H1 (cell line): ENCODE measurements around the gene SLC25A11. TPM values are rescaled to one million over a fixed set of nuclear protein-coding genes. Genes with fewer than 3 reads are reported as not detected.

Source experiments
- CTCF ChIA-PET: fragments of 300-600 bp; sonication (Branson Sonifier 250); formaldehyde crosslinking; loops from one replicate; lab custom pipeline; 2021; ENCODE audit not compliant: partially characterized antibody; lab: Charles Lee
- POLR2A ChIA-PET: fragments of 300-600 bp; sonication (Branson Sonifier 250); formaldehyde crosslinking; loops from one replicate; lab custom pipeline; 2021; ENCODE audit warnings: inconsistent platforms; ENCODE audit not compliant: partially characterized antibody; lab: Charles Lee
- DNase-seq, 2 experiments: peaks; one replicate each; pipeline versions ENCODE4 v3.0.0 to v3.0.0-alpha.2; 2010 to 2022; ENCODE audit warnings: low spot score in 2 of 2, low read depth in 1 of 2, mixed read lengths in 1 of 2
- FAIRE-seq: peaks from 2 replicates; lab custom pipeline; 2011; peaks lifted over from hg19 to GRCh38; lab: Jason Lieb, UNC
- H2AFZ ChIP-seq: 2 replicates; pipeline ENCODE4 v1.8.1; 2012; ENCODE audit warnings: low read length, inconsistent platforms
- H2AK5ac ChIP-seq: 2 replicates; pipeline ENCODE4 v1.6.1; 2013; ENCODE audit warnings: low read depth, low read length
- H2BK120ac ChIP-seq: replicated peaks from 2 replicates; pipeline ENCODE3; 2013; ENCODE audit warnings: low read depth, low read length, inconsistent platforms
- H2BK12ac ChIP-seq: 2 replicates; pipeline ENCODE4 v1.6.1; 2013; ENCODE audit warnings: low read depth, low read length
- H2BK15ac ChIP-seq: 2 replicates; pipeline ENCODE4 v1.6.1; 2013; ENCODE audit warnings: low read length
- H2BK20ac ChIP-seq: 2 replicates; pipeline ENCODE4 v1.6.1; 2013; ENCODE audit warnings: low read length
- H2BK5ac ChIP-seq: 2 replicates; pipeline ENCODE4 v1.6.1; 2013; ENCODE audit warnings: low read depth, low read length
- H3K14ac ChIP-seq: 2 replicates; pipeline ENCODE4 v1.6.1; 2013; ENCODE audit warnings: inconsistent platforms; ENCODE audit not compliant: insufficient read length
- H3K18ac ChIP-seq: 2 replicates; pipeline ENCODE4 v1.6.1; 2013; ENCODE audit warnings: low read length; ENCODE audit errors: extremely low read depth
- H3K23ac ChIP-seq: 2 replicates; pipeline ENCODE4 v1.6.1; 2013; ENCODE audit warnings: inconsistent platforms; ENCODE audit not compliant: insufficient read length
- H3K23me2 ChIP-seq: 2 replicates; pipeline ENCODE4 v1.6.1; 2013; ENCODE audit warnings: low read depth, low read length
- H3K27ac ChIP-seq: 2 replicates; pipeline ENCODE4 v1.6.1; 2011; ENCODE audit warnings: low read depth, low read length, inconsistent platforms
- H3K27me3 ChIP-seq, 4 experiments: replicated peaks in 1 of 4; 1 replicate in 1 of 4; 2 replicates in 3 of 4; pipeline versions ENCODE4 v1.6.1 to v1.8.1; 2011 to 2013; ENCODE audit warnings: low read length in 3 of 4, mild to moderate bottlenecking in 3 of 4, inconsistent platforms in 2 of 4, mixed read lengths in 2 of 4, moderate library complexity in 1 of 4; ENCODE audit not compliant: control insufficient read depth in 3 of 4, insufficient read depth in 3 of 4; ENCODE audit errors: extremely low read depth in 1 of 4
- H3K36me3 ChIP-seq, 4 experiments: 2 replicates each; pipeline versions ENCODE4 v1.6.1 to v1.8.1; 2011 to 2013; ENCODE audit warnings: mild to moderate bottlenecking in 4 of 4, low read length in 3 of 4, moderate library complexity in 2 of 4, control low read depth in 1 of 4, inconsistent platforms in 1 of 4; ENCODE audit not compliant: insufficient read depth in 4 of 4, control insufficient read depth in 2 of 4
- H3K4ac ChIP-seq: replicated peaks from 2 replicates; pipeline ENCODE3; 2013; ENCODE audit warnings: low read length, low read depth, mixed read lengths, inconsistent platforms; ENCODE audit not compliant: insufficient read length
- H3K4me1 ChIP-seq, 4 experiments: replicated peaks in 1 of 4; 1 replicate in 1 of 4; 2 replicates in 3 of 4; pipeline versions ENCODE4 v1.6.1 to v1.8.1; 2011 to 2013; ENCODE audit warnings: low read length in 3 of 4, inconsistent platforms in 2 of 4, mixed read lengths in 1 of 4; ENCODE audit not compliant: insufficient read depth in 4 of 4, control insufficient read depth in 3 of 4
- H3K4me2 ChIP-seq, 2 experiments: 2 replicates each; pipeline versions ENCODE4 v1.6.1 to v1.8.1; 2011 to 2013; ENCODE audit warnings: low read depth in 2 of 2, low read length in 2 of 2, control low read depth in 1 of 2, inconsistent platforms in 1 of 2, mild to moderate bottlenecking in 1 of 2; ENCODE audit not compliant: insufficient read depth in 1 of 2
- H3K4me3 ChIP-seq, 4 experiments: fragments of 200-600, 300-600 bp in 1 of 4; sonication (generic), shearing (Covaris generic), sonication (Bioruptor Twin) in 1 of 4; 2 replicates each; pipeline versions ENCODE4 v1.5.1 to v1.8.1; 2011 to 2016; ENCODE audit warnings: low read length in 4 of 4, low read depth in 3 of 4, control low read depth in 2 of 4, inconsistent platforms in 2 of 4, mild to moderate bottlenecking in 2 of 4, mixed read lengths in 1 of 4, moderate library complexity in 1 of 4; ENCODE audit not compliant: insufficient read depth in 2 of 4; ENCODE audit errors: extremely low read depth in 1 of 4
- H3K56ac ChIP-seq: replicated peaks from 2 replicates; pipeline ENCODE3; 2013; ENCODE audit warnings: low read depth, mild to moderate bottlenecking, mixed read lengths, low read length, inconsistent platforms; ENCODE audit not compliant: insufficient read length
- H3K79me1 ChIP-seq: 2 replicates; pipeline ENCODE4 v1.6.1; 2013; ENCODE audit warnings: low read depth, low read length, control low read depth
- H3K79me2 ChIP-seq, 2 experiments: 2 replicates each; pipeline versions ENCODE4 v1.6.1 to v1.8.1; 2012 to 2013; ENCODE audit warnings: low read length in 2 of 2, mild to moderate bottlenecking in 2 of 2, inconsistent platforms in 1 of 2; ENCODE audit not compliant: insufficient read depth in 2 of 2, control insufficient read depth in 1 of 2
- H3K9ac ChIP-seq, 4 experiments: replicated peaks in 1 of 4; 1 replicate in 1 of 4; 2 replicates in 3 of 4; pipeline versions ENCODE4 v1.6.1 to v1.8.1; 2011 to 2013; ENCODE audit warnings: low read depth in 3 of 4, low read length in 3 of 4, control low read depth in 2 of 4, mild to moderate bottlenecking in 2 of 4, moderate library complexity in 2 of 4, inconsistent platforms in 1 of 4; ENCODE audit errors: extremely low read depth in 1 of 4
- H3K9me3 ChIP-seq, 2 experiments: 2 replicates each; pipeline versions ENCODE4 v1.6.1 to v1.8.1; 2012 to 2013; ENCODE audit warnings: mild to moderate bottlenecking in 2 of 2, moderate library complexity in 2 of 2, control low read depth in 1 of 2, inconsistent platforms in 1 of 2, low read depth in 1 of 2, low read length in 1 of 2, mixed read lengths in 1 of 2; ENCODE audit not compliant: insufficient read depth in 2 of 2
- H4K20me1 ChIP-seq, 2 experiments: replicated peaks in 1 of 2; 2 replicates each; pipeline versions ENCODE3 to v1.8.1; 2011 to 2013; ENCODE audit warnings: inconsistent platforms in 2 of 2, low read length in 2 of 2, mild to moderate bottlenecking in 1 of 2; ENCODE audit not compliant: insufficient read depth in 2 of 2, control insufficient read depth in 1 of 2
- H4K5ac ChIP-seq: 2 replicates; pipeline ENCODE4 v1.6.1; 2013; ENCODE audit warnings: low read length, low read depth, mixed read lengths, inconsistent platforms; ENCODE audit not compliant: insufficient read length
- H4K8ac ChIP-seq: 2 replicates; pipeline ENCODE4 v1.8.0; 2013; ENCODE audit warnings: mild to moderate bottlenecking, moderate library complexity, low read length, inconsistent platforms; ENCODE audit not compliant: insufficient read depth; ENCODE audit errors: extremely low read depth
- H4K91ac ChIP-seq: replicated peaks from 2 replicates; pipeline ENCODE3; 2013; ENCODE audit warnings: low read length, mixed read lengths, inconsistent platforms; ENCODE audit not compliant: insufficient read length
- BCL11A ChIP-seq, 2 experiments: IDR thresholded peaks; one replicate each; pipeline ENCODE4 v1.6.1; 2011; ENCODE audit warnings: low read depth in 2 of 2, low read length in 2 of 2, mild to moderate bottlenecking in 2 of 2
- SAP30 ChIP-seq: fragments of 300-600 bp; sonication (generic); IDR thresholded peaks from 2 replicates; pipeline ENCODE4 v1.7.1; 2012; ENCODE audit warnings: low read length, moderate library complexity, mild to moderate bottlenecking, inconsistent platforms; ENCODE audit not compliant: insufficient read depth, insufficient replicate concordance
- WGBS, 2 experiments: shearing (Covaris generic) in 1 of 2; methylation state at CpG; one replicate each; pipeline versions ENCODE4 v1.1.6 to v1.1.7; 2013 to 2015; ENCODE audit warnings: low lambda C conversion rate in 2 of 2, mixed read lengths in 2 of 2, inconsistent platforms in 1 of 2, low coverage in 1 of 2, missing lambda C conversion rate in 1 of 2; ENCODE audit not compliant: insufficient replicate concordance in 2 of 2, insufficient coverage in 1 of 2, insufficient read length in 1 of 2; ENCODE audit errors: extremely low coverage in 1 of 2, missing lambda C conversion rate in 1 of 2; 5-methylcytosine and 5-hydroxymethylcytosine counted together
- polyA plus RNA-seq, 7 experiments: library from polyadenylated mRNA; depleted of rRNA in 3 of 7; stranded (reverse) in 5 of 7; unstranded in 2 of 7; fragments of >200 nt in 5 of 7; fragments of 200-250 nt in 2 of 7; gene quantifications; 1 replicate in 5 of 7; 2 replicates in 1 of 7; 4 replicates in 1 of 7; pipeline versions ENCODE4 v1.2.1 to v1.2.3, GENCODE V29; 2011 to 2013; ENCODE audit warnings: missing spikeins in 2 of 7, mixed read lengths in 2 of 7
- total RNA-seq: library from RNA; stranded (reverse); fragmentation: NEBNext Ultra II Directional; extraction: Animal tissue kit (Norgen Biotek cat#: 25700); gene quantifications from 2 replicates; pipeline ENCODE4 v1.2.1, GENCODE V29; 2021

SLC25A11 gene
- total and polyA plus RNA-seq, 2 of the 8 experiments (the other 6 are each of a cell fraction or from before 2014, with no cell fraction given) = 55.9 to 97.0 TPM

GRCh38 chr17:4936436-4936835, 3.4 kb downstream of the SLC25A11 start:
- Histone ChIP-seq H3K18ac (no peak overlapping the region), H3K79me1 (peaks cover 9% of the 10 kb centered on the region), H2BK15ac (no peak overlapping the region), H3K23me2 (peaks cover 15% of the 10 kb centered on the region; the same call in 1 of the 2 replicates), H2BK120ac (no peak overlapping the region), H3K9ac (no peak overlapping the region), H3K23ac (no peak overlapping the region), H4K91ac (no peak overlapping the region), H4K5ac (no peak overlapping the region), H3K36me3 (peaks cover 9 to 13% (median 13%) of the 10 kb centered on the region in 4 experiments; a peak in 7 of 8 replicates), H3K4ac (no peak overlapping the region), H4K8ac (no peak overlapping the region), H2AFZ (no peak overlapping the region), H3K27me3 (no peaks in the 10 kb centered on the region), H3K4me2 (no peak overlapping the region), H2BK20ac (no peak overlapping the region), H2BK5ac (no peak overlapping the region; the same call in 1 of the 2 replicates), H3K9me3 (no peaks in the 10 kb centered on the region), H3K4me1 (peaks cover 0 to 11% (median 7%) of the 10 kb centered on the region in 4 experiments; a peak in 6 of 7 replicates), H2AK5ac (no peak overlapping the region), H2BK12ac (no peak overlapping the region), H3K14ac (no peak overlapping the region), H4K20me1 (peaks cover 0 to 1% of the 10 kb centered on the region in 2 experiments), H3K27ac (no peak overlapping the region), H3K4me3 (no peak overlapping the region), H3K56ac (no peak overlapping the region), H3K79me2 (peaks cover 0 to 19% of the 10 kb centered on the region in 2 experiments; a peak in 3 of 4 replicates)
- POLR2A ChIA-PET = interaction anchor here (0.7 to 27.4 kb wide), 11 partner anchors 7 to 172 kb away, joined by 3 to 987 read pairs (median 9); partner anchors contain the start of genes C17orf107, CHRNE, ENO3 and GP1BA
- CTCF ChIA-PET = interaction anchor here (1.1 to 2.2 kb wide), 4 partner anchors 11 to 33 kb away, joined by 3 to 8 read pairs (median 6); partner anchors contain the start of gene CHRNE
- no peak for DNase-seq
- FAIRE-seq = no peak
- 92% methylated on average over 3 of the region's 3 CpGs; no CpG with 5 or more reads in 1 of the 2 experiments for WGBS, 2 experiments
- no peak for TF ChIP-seq SAP30
- no peak for TF ChIP-seq BCL11A (IDR thresholded peaks at IDR 0.05; ENCODE audit: low read depth in 2 of 2, low read length in 2 of 2)
